DND-41 (cell line): ENCODE data around the gene SUN5.
A peak's percentile ranks its signal among the peaks of the same experiment; 100 is the strongest.

ENCODE experiments used
- ATAC-seq: fragments of 200-7000 bp; cut with Tn5 transposase; 3 replicates; pipeline ENCODE4 v1.9.1; 2021; ENCODE audit warnings: low read depth; ENCODE audit not compliant: insufficient read depth
- DNase-seq: peaks from one replicate; pipeline ENCODE4 v3.0.0-alpha.2; 2020
- H2AFZ ChIP-seq: 2 replicates; pipeline ENCODE4 v1.6.0; 2012; ENCODE audit warnings: low read depth, low read length
- H3K27ac ChIP-seq: 2 replicates; pipeline ENCODE4 v1.5.1; 2012; ENCODE audit warnings: low read length, inconsistent platforms
- H3K27me3 ChIP-seq: fragments of 200-600 bp; sonication (generic); 2 replicates; pipeline ENCODE4 v1.6.0; 2012; ENCODE audit warnings: low read length, mild to moderate bottlenecking, inconsistent platforms; ENCODE audit not compliant: insufficient read depth, poor library complexity
- H3K36me3 ChIP-seq: 2 replicates; pipeline ENCODE4 v1.5.1; 2012; ENCODE audit warnings: low read length, inconsistent platforms; ENCODE audit not compliant: insufficient read depth
- H3K4me1 ChIP-seq: 2 replicates; pipeline ENCODE4 v1.5.1; 2012; ENCODE audit warnings: mild to moderate bottlenecking, low read length; ENCODE audit not compliant: insufficient read depth
- H3K4me2 ChIP-seq: 2 replicates; pipeline ENCODE4 v1.6.0; 2012; ENCODE audit warnings: mild to moderate bottlenecking, moderate library complexity, low read length, inconsistent platforms; ENCODE audit not compliant: insufficient read depth
- H3K4me3 ChIP-seq, 2 experiments: fragments of 200-600 bp in 1 of 2; shearing (Covaris generic) in 1 of 2; 2 replicates each; pipeline ENCODE4 v1.5.1; 2012 to 2016; ENCODE audit warnings: inconsistent platforms in 2 of 2, low read length in 2 of 2, mild to moderate bottlenecking in 2 of 2, low read depth in 1 of 2, moderate library complexity in 1 of 2
- H3K79me2 ChIP-seq: 2 replicates; pipeline ENCODE4 v1.6.0; 2012; ENCODE audit warnings: low read length, inconsistent platforms; ENCODE audit not compliant: insufficient read depth
- H3K9ac ChIP-seq: 2 replicates; pipeline ENCODE4 v1.6.0; 2012; ENCODE audit warnings: low read depth, mild to moderate bottlenecking, inconsistent platforms, low read length, moderate library complexity
- H3K9me3 ChIP-seq: 2 replicates; pipeline ENCODE4 v1.5.1; 2012; ENCODE audit warnings: low read length, moderate library complexity, mild to moderate bottlenecking, inconsistent platforms; ENCODE audit not compliant: insufficient read depth, severe bottlenecking
- H4K20me1 ChIP-seq: 2 replicates; pipeline ENCODE4 v1.6.0; 2012; ENCODE audit warnings: low read length; ENCODE audit not compliant: insufficient read depth
- EZH2 ChIP-seq: IDR thresholded peaks from 3 replicates; pipeline ENCODE4 v1.6.1; 2012; ENCODE audit warnings: borderline replicate concordance, low read depth, mild to moderate bottlenecking, moderate library complexity, low read length, inconsistent platforms; ENCODE audit not compliant: severe bottlenecking
- TF ChIP-seq, protein P1 (sequence below): IDR thresholded peaks from 2 replicates; pipeline ENCODE4 v1.5.1; 2012; ENCODE audit warnings: borderline replicate concordance, low read length, moderate library complexity, mild to moderate bottlenecking; ENCODE audit not compliant: poor library complexity, severe bottlenecking; ENCODE audit errors: extremely low read depth

SUN5 gene

DNA sequence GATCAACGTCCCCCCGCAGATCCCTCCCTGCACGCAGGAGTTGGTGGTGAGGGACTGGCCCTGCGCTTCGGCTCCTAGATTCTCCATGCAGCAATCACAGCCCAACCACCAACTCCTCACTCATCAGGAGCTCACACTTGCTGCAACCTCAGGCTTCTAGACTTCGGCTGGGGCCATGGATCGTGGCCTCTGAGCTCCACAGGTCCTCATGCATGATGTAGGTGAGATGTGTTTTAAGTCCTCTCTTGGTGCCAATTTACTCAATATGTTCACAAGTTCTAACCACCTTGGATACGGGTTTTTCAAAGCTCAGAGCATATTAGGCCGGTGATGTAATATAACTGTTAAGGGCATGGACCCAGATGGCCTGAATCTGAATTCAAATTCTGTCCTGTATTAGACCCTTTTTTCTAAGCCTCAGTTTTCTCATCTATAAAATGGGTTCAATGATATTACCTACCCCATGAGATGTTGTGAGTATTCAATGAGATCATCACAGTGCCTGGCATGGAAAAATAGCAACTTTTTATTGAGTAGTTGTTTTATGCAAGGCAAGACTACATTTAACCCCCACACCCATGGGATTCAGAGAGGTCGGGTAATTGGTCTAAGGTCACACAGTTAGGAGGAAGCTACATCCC is 31.0 kb downstream of the SUN5 start:
- DNase-seq (peak; percentile 2), ATAC-seq (no peak)
- H3K27ac ChIP-seq: peak overlapping the region; percentile 83
- no peak overlapping the region for H3K4me3 ChIP-seq
- no peaks in the 10 kb centered on the region for H3K79me2 ChIP-seq
- no peak for TF ChIP-seq EZH2
- TF ChIP-seq, protein P1, sequence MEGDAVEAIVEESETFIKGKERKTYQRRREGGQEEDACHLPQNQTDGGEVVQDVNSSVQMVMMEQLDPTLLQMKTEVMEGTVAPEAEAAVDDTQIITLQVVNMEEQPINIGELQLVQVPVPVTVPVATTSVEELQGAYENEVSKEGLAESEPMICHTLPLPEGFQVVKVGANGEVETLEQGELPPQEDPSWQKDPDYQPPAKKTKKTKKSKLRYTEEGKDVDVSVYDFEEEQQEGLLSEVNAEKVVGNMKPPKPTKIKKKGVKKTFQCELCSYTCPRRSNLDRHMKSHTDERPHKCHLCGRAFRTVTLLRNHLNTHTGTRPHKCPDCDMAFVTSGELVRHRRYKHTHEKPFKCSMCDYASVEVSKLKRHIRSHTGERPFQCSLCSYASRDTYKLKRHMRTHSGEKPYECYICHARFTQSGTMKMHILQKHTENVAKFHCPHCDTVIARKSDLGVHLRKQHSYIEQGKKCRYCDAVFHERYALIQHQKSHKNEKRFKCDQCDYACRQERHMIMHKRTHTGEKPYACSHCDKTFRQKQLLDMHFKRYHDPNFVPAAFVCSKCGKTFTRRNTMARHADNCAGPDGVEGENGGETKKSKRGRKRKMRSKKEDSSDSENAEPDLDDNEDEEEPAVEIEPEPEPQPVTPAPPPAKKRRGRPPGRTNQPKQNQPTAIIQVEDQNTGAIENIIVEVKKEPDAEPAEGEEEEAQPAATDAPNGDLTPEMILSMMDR: no peak
- no peaks in the 10 kb centered on the region for H3K27me3 ChIP-seq
- no peak overlapping the region for H3K4me2 ChIP-seq
- peak overlapping the region; percentile 49; the same call in 1 of the 2 replicates for H3K9ac ChIP-seq
- peaks cover 12% of the 10 kb centered on the region for H3K9me3 ChIP-seq
- peaks cover 85% of the 10 kb centered on the region for H3K4me1 ChIP-seq
- H4K20me1 ChIP-seq: no peaks in the 10 kb centered on the region
- no peak overlapping the region for H2AFZ ChIP-seq
- H3K36me3 ChIP-seq: no peaks in the 10 kb centered on the region

DNA sequence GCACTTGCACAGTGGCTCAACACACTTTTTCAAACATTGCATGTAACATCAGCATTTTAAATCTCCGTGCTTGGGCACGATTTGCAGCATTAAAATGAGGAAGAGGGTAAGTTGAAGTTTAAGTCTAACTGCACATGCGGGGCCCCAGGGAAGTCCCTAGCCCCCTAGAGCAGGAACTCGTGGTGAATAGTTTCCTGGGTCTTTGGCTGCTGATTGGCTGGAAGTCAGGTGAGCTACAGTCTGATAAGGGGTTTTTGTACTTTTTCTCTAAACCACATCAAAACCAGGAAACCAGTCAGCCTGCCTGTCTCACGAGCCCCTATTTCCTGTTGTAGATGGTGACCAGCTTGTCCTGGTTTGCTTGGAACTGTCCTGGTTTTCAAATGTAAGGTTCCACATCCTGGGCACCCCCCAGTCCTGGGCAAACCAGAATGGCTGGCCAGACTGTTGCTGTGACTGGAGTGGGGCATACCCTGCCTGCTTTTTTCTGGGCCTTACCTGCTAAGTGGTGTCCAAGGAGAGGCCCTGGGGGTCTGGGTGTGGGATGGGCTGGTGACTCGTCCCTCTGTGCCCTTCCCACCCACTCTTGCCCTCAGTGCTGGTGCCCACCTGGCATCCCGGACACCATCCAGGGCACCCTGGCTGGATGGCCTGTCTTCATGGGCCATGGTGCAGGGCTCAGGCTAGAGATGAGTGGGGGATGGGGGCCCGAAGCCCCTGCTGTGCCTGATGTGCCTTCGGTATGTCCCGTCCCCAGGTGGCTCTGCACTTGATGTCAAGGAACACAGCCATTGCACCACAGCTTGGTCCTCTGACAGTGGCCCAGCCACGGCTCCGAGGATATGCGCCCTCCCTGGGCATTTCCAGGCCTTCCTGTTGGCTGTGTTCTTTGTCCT is 31.8 kb downstream of the SUN5 start:
- DNase-seq: peak; percentile 96
- peak overlapping the region; percentile 49 for H3K9ac ChIP-seq
- peaks cover 88% of the 10 kb centered on the region for H3K4me1 ChIP-seq
- peak overlapping the region; percentile 49 for H3K4me2 ChIP-seq
- TF ChIP-seq, protein P1: no peak
- TF ChIP-seq EZH2: no peak
- peak overlapping the region; percentile 83 for H3K27ac ChIP-seq
- H3K79me2 ChIP-seq: no peaks in the 10 kb centered on the region
- H3K27me3 ChIP-seq: no peaks in the 10 kb centered on the region
- H3K4me3 ChIP-seq: peak overlapping the region in 1 of 2 experiments; percentile 17; a peak in 2 of 4 replicates
- peaks cover 12% of the 10 kb centered on the region for H3K9me3 ChIP-seq
- H2AFZ ChIP-seq: peak overlapping the region; percentile 64
- no peaks in the 10 kb centered on the region for H3K36me3 ChIP-seq
- H4K20me1 ChIP-seq: no peaks in the 10 kb centered on the region
- ATAC-seq: peak; percentile 83

DNA sequence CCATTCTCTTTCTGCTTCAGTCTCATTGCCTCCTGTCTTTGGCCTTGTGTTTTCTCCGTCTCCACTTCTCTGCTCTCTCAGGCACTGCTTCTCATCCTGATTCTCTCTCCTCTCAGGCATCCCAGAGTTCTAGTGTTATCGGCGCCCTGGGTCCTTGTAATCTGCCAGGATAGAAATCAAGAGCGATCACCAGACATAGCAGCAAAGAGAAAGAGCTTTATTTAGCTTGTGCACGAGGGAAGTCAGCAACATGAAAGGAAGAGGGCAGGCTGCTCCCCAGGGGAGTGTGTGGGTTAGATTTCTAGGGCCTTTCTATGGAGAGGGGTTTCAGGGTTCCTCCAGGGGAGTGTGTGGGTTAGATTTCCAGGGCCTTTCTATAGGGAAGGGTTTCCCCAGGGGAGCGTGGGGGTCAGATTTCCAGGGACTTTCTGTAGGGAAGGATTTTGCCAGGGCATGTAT is 32.5 kb downstream of the SUN5 start:
- Histone ChIP-seq H3K9ac (peak overlapping the region; percentile 49), H3K4me2 (peak overlapping the region; percentile 49), H3K79me2 (no peaks in the 10 kb centered on the region), H3K36me3 (no peaks in the 10 kb centered on the region), H3K4me1 (peaks cover 88% of the 10 kb centered on the region), H3K27me3 (no peaks in the 10 kb centered on the region), H3K27ac (peak overlapping the region; percentile 83), H4K20me1 (no peaks in the 10 kb centered on the region), H3K9me3 (peaks cover 11% of the 10 kb centered on the region), H2AFZ (peak overlapping the region; percentile 64), H3K4me3 (peak overlapping the region in 1 of 2 experiments; percentile 17; a peak in 2 of 4 replicates)
- TF ChIP-seq, protein P1: no peak
- no peak for TF ChIP-seq EZH2
- ATAC-seq: peak; percentile 68
- DNase-seq: peak; percentile 80
